ENCODE results near the gene ITPR3. TPM values are rescaled to one million over a fixed set of nuclear protein-coding genes. Genes with fewer than 3 reads are reported as not detected.

ITPR3 gene
- total and polyA plus RNA-seq, 4 donors = 36.7 to 89.5 (median 44.4) TPM

GRCh38 chr6:33578588-33579011 lies 42.5 kb upstream of the ITPR3 start:
- DNase-seq (no peak), ATAC-seq (ENCODE audit: insufficient read depth, low FRiP score) (no peak)
- Histone ChIP-seq H3K27ac (ENCODE audit: low read depth in 1 of 2, low read length in 1 of 2) (peak overlapping the region in 1 of 2 donors; percentile 72), H3K4me3 (no peak overlapping the region), H3K4me1 (ENCODE audit: control insufficient read depth in 5 of 5, insufficient read depth in 5 of 5, low read length in 5 of 5) (peaks cover 0 to 13% (median 9%) of the 10 kb centered on the region in 5 donors), H3K36me3 (ENCODE audit: control insufficient read depth in 4 of 4, insufficient read depth in 4 of 4, low read length in 4 of 4) (peaks cover 10 to 33% (median 12%) of the 10 kb centered on the region in 4 donors), H3K9ac (ENCODE audit: insufficient read depth in 1 of 2, low read length in 2 of 2) (no peak overlapping the region), H3K9me3 (ENCODE audit: control insufficient read depth in 4 of 4, insufficient read depth in 3 of 4, low read length in 3 of 4) (no peaks in the 10 kb centered on the region), H3K27me3 (ENCODE audit: control insufficient read depth in 3 of 3, insufficient read depth in 3 of 3, low read length in 2 of 3) (no peaks in the 10 kb centered on the region)
- no peak for TF ChIP-seq CTCF (IDR thresholded peaks at IDR 0.05; ENCODE audit: control extremely low read depth, extremely low read depth)
- 30 to 37% methylated on average over 7 to 9 of the region's 9 CpGs for WGBS, 2 donors

- Histone ChIP-seq H3K4me3 (peak within 1 kb of the TSS; percentile 78), H3K36me3 (ENCODE audit: control insufficient read depth in 4 of 4, insufficient read depth in 4 of 4, low read length in 4 of 4) (peaks cover under 1 to 18% (median 7%) of the 10 kb centered on the region in 4 donors), H3K9ac (ENCODE audit: insufficient read depth in 1 of 2, low read length in 2 of 2) (peak within 1 kb of the TSS; percentile 68 to 77), H3K27ac (ENCODE audit: low read depth in 1 of 2, low read length in 1 of 2) (peak within 1 kb of the TSS; percentile 69 to 73), H3K4me1 (ENCODE audit: control insufficient read depth in 5 of 5, insufficient read depth in 5 of 5, low read length in 5 of 5) (peaks cover 0 to 13% (median 9%) of the 10 kb centered on the region in 5 donors), H3K9me3 (ENCODE audit: control insufficient read depth in 4 of 4, insufficient read depth in 3 of 4, low read length in 3 of 4) (no peaks in the 10 kb centered on the region), H3K27me3 (ENCODE audit: control insufficient read depth in 3 of 3, insufficient read depth in 3 of 3, low read length in 2 of 3) (no peaks in the 10 kb centered on the region)
- peak; percentile 93 to 95 (median 95) for DNase-seq
- WGBS, 2 donors = 6 to 7% methylated on average over 21 to 24 of the region's 24 CpGs
- peak; percentile 29 for TF ChIP-seq CTCF (IDR thresholded peaks at IDR 0.05; ENCODE audit: control extremely low read depth, extremely low read depth)
- peak; percentile 92 for ATAC-seq (ENCODE audit: insufficient read depth, low FRiP score)
These were observed 41.1 kb upstream of the ITPR3 start, which contains the start of gene BAK1 for GRCh38 chr6:33579828-33580714. BAK1 (minus strand) TSS chr6:33580276; CDS start chr6:33577604, 2,672 bp downstream.

GRCh38 chr6:33581186-33581585 lies 39.9 kb upstream of the ITPR3 start:
- ATAC-seq (ENCODE audit: insufficient read depth, low FRiP score) (no peak), DNase-seq (no peak)
- H3K4me3 ChIP-seq = no peak overlapping the region
- H3K9me3 ChIP-seq (ENCODE audit: control insufficient read depth in 4 of 4, insufficient read depth in 3 of 4, low read length in 3 of 4) = no peaks in the 10 kb centered on the region
- peaks cover 0 to 11% (median 0%) of the 10 kb centered on the region in 4 donors for H3K36me3 ChIP-seq (ENCODE audit: control insufficient read depth in 4 of 4, insufficient read depth in 4 of 4, low read length in 4 of 4)
- no peak for TF ChIP-seq CTCF (IDR thresholded peaks at IDR 0.05; ENCODE audit: control extremely low read depth, extremely low read depth)
- no peaks in the 10 kb centered on the region for H3K27me3 ChIP-seq (ENCODE audit: control insufficient read depth in 3 of 3, insufficient read depth in 3 of 3, low read length in 2 of 3)
- H3K4me1 ChIP-seq (ENCODE audit: control insufficient read depth in 5 of 5, insufficient read depth in 5 of 5, low read length in 5 of 5) = peaks cover 0 to 18% (median 11%) of the 10 kb centered on the region in 5 donors
- no peak overlapping the region for H3K27ac ChIP-seq (ENCODE audit: low read depth in 1 of 2, low read length in 1 of 2)
- WGBS, 2 donors = 84 to 98% methylated on average over 5 of the region's 5 CpGs
- no peak overlapping the region for H3K9ac ChIP-seq (ENCODE audit: insufficient read depth in 1 of 2, low read length in 2 of 2)
